Measurements from ENCODE around the gene GSTM4. TPM values are rescaled to one million over a fixed set of nuclear protein-coding genes. Genes with fewer than 3 reads are reported as not detected.

The GSTM4 gene
- total and polyA plus RNA-seq, 9 of the 15 experiments (the other 6 are each of a cell fraction or from before 2014, with no cell fraction given) = 18.8 to 53.4 (median 38.8) TPM

- TF ChIP-seq NR2C2 (CRISPR knock-in tag; IDR thresholded peaks at IDR 0.05) (no peak), NR2C2 (tag; IDR thresholded peaks at IDR 0.05) (peak; percentile 65), ZFP36 (IDR thresholded peaks at IDR 0.05; ENCODE audit: low read depth, low read length, partially characterized antibody) (no peak), MYNN (IDR thresholded peaks at IDR 0.05) (no peak), MYNN (CRISPR knock-in tag; IDR thresholded peaks at IDR 0.05) (no peak), EGR1 (conservative IDR thresholded peaks at IDR 0.05) (peak; percentile 88), ZNF644 (tag; IDR thresholded peaks at IDR 0.05; ENCODE audit: low read depth) (peak; percentile 7; the same call in 1 of the 2 replicates), TEAD4 (IDR thresholded peaks at IDR 0.05; ENCODE audit: low read length) (no peak; the same call in 1 of the 2 replicates), TEAD4 (CRISPR knock-in tag; IDR thresholded peaks at IDR 0.05; ENCODE audit: borderline replicate concordance) (peak; percentile 89), PREB (CRISPR knock-in tag; IDR thresholded peaks at IDR 0.05) (no peak), USF2 (CRISPR knock-in tag; IDR thresholded peaks at IDR 0.05) (peak; percentile 83), KDM5B (IDR thresholded peaks at IDR 0.05; ENCODE audit: insufficient replicate concordance, low read depth, low read length) (peak; percentile 81), YBX1 (IDR thresholded peaks at IDR 0.05) (no peak), MITF (IDR thresholded peaks at IDR 0.05) (no peak), PTTG1 (tag; IDR thresholded peaks at IDR 0.05; ENCODE audit: low read depth) (0 out of 2 replicates have a peak, but pooled peaks have one; percentile 2), DACH1 (IDR thresholded peaks at IDR 0.05; ENCODE audit: partially characterized antibody) (no peak), ZC3H4 (CRISPR knock-in tag; IDR thresholded peaks at IDR 0.05; ENCODE audit: borderline replicate concordance) (no peak), FOXJ2 (tag; IDR thresholded peaks at IDR 0.05) (no peak), HEY1 (CRISPR knock-in tag; IDR thresholded peaks at IDR 0.05; ENCODE audit: borderline replicate concordance) (no peak), HOMEZ (CRISPR knock-in tag; IDR thresholded peaks at IDR 0.05) (no peak), HMG20B (CRISPR knock-in tag; IDR thresholded peaks at IDR 0.05) (no peak), MEF2D (tag; conservative IDR thresholded peaks at IDR 0.05; ENCODE audit: low read depth) (no peak; the same call in 1 of the 2 replicates), ZNF253 (CRISPR knock-in tag; conservative IDR thresholded peaks at IDR 0.05) (no peak)
These were observed 36.1 kb upstream of the GSTM4 start, which contains the start of the genes AMPD2 and GNAT2 (continued) for GRCh38 chr1:109619576-109620400.

Data from K562 (cell line).